Measurements from ENCODE around the gene NEUROG2. TPM values are rescaled to one million over a fixed set of nuclear protein-coding genes. Genes with fewer than 3 reads are reported as not detected.

NEUROG2 gene
- total and polyA plus RNA-seq, 9 of the 15 experiments (the other 6 are each of a cell fraction or from before 2014, with no cell fraction given): 0.07 TPM; not detected in 7

DNA sequence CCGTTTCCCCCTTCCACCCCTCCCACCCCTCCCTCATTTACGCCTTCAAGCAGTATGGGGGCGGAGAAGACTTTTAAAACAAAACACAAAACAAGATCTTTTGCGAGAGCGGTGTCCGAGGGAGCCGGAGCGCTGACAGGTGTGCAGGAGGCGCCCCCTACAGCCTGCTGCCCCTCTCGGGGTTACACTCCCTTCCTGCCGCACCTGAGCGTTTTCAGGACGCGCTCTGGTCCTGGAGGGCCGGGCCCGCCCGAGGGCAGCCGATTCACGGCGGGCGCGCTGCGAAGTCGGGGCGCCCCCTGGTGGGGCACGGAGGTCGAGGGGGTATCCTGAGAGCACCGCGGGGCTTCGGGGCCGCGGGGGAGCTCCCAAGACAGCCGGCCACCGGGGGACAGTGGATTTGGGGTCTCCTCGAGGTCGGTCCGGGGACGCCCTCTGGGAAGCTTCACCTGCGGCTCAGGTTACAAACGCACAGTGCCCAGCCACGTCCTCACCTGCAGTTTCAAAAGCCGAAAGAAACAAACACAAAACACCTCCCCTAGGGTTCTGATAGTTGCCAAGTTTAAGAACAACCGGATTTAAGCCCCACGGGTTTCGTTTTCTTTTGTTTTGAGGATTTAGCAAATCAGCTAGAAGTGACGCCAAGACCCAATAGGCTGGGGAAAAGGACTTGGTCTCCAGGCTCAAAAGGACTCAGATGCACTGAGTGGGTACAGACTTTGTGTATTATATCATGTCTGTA, 8.0 kb upstream of the NEUROG2 start (continued):
- TF ChIP-seq, protein P1, sequence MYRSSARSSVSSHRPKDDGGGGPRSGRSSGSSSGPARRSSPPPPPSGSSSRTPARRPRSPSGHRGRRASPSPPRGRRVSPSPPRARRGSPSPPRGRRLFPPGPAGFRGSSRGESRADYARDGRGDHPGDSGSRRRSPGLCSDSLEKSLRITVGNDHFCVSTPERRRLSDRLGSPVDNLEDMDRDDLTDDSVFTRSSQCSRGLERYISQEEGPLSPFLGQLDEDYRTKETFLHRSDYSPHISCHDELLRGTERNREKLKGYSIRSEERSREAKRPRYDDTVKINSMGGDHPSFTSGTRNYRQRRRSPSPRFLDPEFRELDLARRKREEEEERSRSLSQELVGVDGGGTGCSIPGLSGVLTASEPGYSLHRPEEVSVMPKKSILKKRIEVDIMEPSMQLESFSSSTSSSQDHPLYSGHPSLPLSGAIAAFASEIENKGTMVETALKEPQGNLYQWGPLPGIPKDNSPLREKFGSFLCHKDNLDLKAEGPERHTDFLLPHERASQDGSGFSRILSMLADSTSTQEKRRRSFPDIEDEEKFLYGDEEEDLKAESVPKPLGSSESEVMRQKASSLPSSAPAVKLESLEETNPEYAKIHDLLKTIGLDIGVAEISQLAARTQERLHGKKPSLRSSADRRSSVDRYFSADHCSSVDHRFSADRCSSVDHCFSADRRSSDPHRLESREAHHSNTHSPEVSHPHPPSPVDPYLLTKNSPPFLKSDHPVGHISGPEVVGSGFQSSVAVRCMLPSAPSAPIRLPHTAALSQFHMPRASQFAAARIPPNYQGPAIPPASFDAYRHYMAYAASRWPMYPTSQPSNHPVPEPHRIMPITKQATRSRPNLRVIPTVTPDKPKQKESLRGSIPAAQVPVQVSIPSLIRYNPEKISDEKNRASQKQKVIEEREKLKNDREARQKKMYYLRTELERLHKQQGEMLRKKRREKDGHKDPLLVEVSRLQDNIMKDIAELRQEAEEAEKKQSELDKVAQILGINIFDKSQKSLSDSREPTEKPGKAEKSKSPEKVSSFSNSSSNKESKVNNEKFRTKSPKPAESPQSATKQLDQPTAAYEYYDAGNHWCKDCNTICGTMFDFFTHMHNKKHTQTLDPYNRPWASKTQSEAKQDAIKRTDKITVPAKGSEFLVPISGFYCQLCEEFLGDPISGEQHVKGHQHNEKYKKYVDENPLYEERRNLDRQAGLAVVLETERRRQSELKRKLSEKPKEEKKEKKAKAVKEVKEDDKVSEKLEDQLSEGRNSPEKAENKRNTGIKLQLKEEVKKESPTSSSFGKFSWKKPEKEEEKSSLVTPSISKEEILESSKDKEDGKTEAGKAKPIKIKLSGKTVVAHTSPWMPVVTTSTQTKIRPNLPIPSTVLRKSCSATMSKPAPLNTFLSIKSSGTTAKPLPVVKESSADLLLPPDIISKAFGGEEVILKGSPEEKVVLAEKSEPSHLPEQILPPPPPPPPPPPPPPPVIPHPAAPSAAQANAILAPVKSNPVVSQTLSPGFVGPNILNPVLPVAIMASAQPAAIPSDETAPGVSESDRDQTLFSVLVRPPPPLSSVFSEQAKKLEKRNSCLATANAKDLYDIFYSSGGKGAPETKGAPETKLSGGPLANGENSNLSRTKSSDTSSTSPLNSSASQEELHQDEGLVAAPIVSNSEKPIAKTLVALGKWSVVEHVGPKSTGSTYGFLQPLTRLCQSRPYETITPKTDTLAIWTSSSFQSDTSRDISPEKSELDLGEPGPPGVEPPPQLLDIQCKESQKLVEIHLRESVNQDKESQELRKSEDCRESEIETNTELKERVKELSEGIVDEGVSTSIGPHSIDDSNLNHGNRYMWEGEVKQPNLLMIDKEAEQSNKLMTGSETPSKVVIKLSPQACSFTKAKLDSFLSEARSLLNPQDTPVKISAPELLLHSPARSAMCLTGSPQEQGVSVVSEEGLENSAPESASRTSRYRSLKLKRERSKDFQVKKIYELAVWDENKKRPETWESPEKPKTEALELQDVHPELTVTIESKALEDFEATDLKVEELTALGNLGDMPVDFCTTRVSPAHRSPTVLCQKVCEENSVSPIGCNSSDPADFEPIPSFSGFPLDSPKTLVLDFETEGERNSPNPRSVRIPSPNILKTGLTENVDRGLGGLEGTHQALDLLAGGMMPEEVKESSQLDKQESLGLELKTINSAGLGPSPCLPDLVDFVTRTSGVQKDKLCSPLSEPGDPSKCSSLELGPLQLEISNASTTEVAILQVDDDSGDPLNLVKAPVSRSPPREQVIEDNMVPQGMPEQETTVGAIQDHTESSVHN (IDR thresholded peaks at IDR 0.05; ENCODE audit: borderline replicate concordance in 1 of 2, low read depth in 1 of 2): no peak
- TF ChIP-seq TFAP4 (CRISPR knock-in tag; IDR thresholded peaks at IDR 0.05; ENCODE audit: borderline replicate concordance): peak; percentile 41; the same call in 1 of the 2 replicates
- no peak for TF ChIP-seq BDP1 (IDR thresholded peaks at IDR 0.05; ENCODE audit: insufficient read depth, insufficient read length)
- TF ChIP-seq ZNF184 (CRISPR knock-in tag; IDR thresholded peaks at IDR 0.05): no peak
- TF ChIP-seq MYNN (IDR thresholded peaks at IDR 0.05): peak; percentile 18; the same call in 1 of the 2 replicates
- no peak for TF ChIP-seq MYNN (CRISPR knock-in tag; IDR thresholded peaks at IDR 0.05)
- TF ChIP-seq MNT (conservative IDR thresholded peaks at IDR 0.05): no peak

Data from K562 (cell line).